Erythroblast (primary cell): ENCODE measurements around the gene SAMD7.

Experiments used
- GATA1 ChIP-seq: IDR thresholded peaks from 2 replicates; pipeline ENCODE4 v1.6.1; 2011; ENCODE audit warnings: low read depth, mild to moderate bottlenecking, control low read depth, low read length, moderate library complexity
- POLR2A ChIP-seq: IDR thresholded peaks from 2 replicates; pipeline ENCODE4 v1.6.1; 2011; ENCODE audit warnings: mild to moderate bottlenecking, low read length

GRCh38 chr3:169946336-169946735 lies 35.0 kb downstream of the SAMD7 start:
- TF ChIP-seq POLR2A: no peak
- no peak for TF ChIP-seq GATA1
